ENCODE results near the gene AHCYL2. TPM values are rescaled to one million over a fixed set of nuclear protein-coding genes. Genes with fewer than 3 reads are reported as not detected.

AHCYL2 gene
- total RNA-seq, 1 experiment from 2014 or later = 23.2 TPM

- Histone ChIP-seq H3K27me3 (ENCODE audit: insufficient read depth, low read length) (no peaks in the 10 kb centered on the region), H4K5ac (ENCODE audit: insufficient read length, low read depth, low read length) (no peak overlapping the region), H2AFZ (ENCODE audit: low read length) (no peak overlapping the region), H4K20me1 (ENCODE audit: control insufficient read depth, insufficient read depth, insufficient read length) (no peaks in the 10 kb centered on the region), H2BK20ac (ENCODE audit: low read depth, low read length, poor library complexity, severe bottlenecking) (no peak overlapping the region), H3K4ac (ENCODE audit: low read depth, low read length) (no peak overlapping the region), H3K9ac (ENCODE audit: extremely low read depth, insufficient read length, low read length) (no peak overlapping the region), H3K27ac (ENCODE audit: insufficient read length, low read depth, low read length) (no peak overlapping the region), H3K4me2 (ENCODE audit: insufficient read depth, insufficient read length, low read length) (no peak overlapping the region), H2BK120ac (ENCODE audit: low read depth, low read length, poor library complexity, severe bottlenecking) (no peak overlapping the region), H3K18ac (ENCODE audit: insufficient read length, low read depth, low read length) (no peak overlapping the region), H3K4me1 (ENCODE audit: insufficient read depth, low read length) (no peaks in the 10 kb centered on the region), H3K56ac (ENCODE audit: insufficient read length, low read depth, low read length) (no peak overlapping the region), H3K9me3 (ENCODE audit: control insufficient read depth, low read depth, low read length) (no peaks in the 10 kb centered on the region), H3K23me2 (ENCODE audit: insufficient read length, low read depth, low read length, poor library complexity, severe bottlenecking) (no peaks in the 10 kb centered on the region), H4K91ac (ENCODE audit: insufficient read length, low read depth, low read length) (no peak overlapping the region), H3K14ac (ENCODE audit: insufficient read depth, low read length) (no peak overlapping the region), H2AK5ac (ENCODE audit: insufficient read length, low read length) (no peak overlapping the region), H2BK15ac (ENCODE audit: low read depth, low read length) (no peak overlapping the region), H2BK12ac (ENCODE audit: insufficient read length, low read depth, low read length) (no peak overlapping the region), H2BK5ac (ENCODE audit: insufficient read length, low read length) (no peak overlapping the region), H3K79me2 (ENCODE audit: insufficient read depth, low read length) (no peaks in the 10 kb centered on the region), H4K8ac (replicated peaks; ENCODE audit: insufficient read length, low read depth, low read length) (no peak overlapping the region), H3K23ac (ENCODE audit: insufficient read length, low read depth, low read length) (no peak overlapping the region), H3K79me1 (ENCODE audit: insufficient read depth, low read depth, low read length, poor library complexity, severe bottlenecking) (no peaks in the 10 kb centered on the region), H3T11ph (ENCODE audit: low read length) (no peak overlapping the region)
- WGBS (ENCODE audit: extremely low coverage, insufficient read length, low lambda C conversion rate) = no CpG with 5 or more reads among the region's 14 CpGs
- peaks cover 27 to 68% (median 67%) of the 10 kb centered on the region in 3 experiments for H3K36me3 Mint-ChIP-seq (ENCODE audit: insufficient read depth in 1 of 3, low read depth in 3 of 3)
- H3K27me3 Mint-ChIP-seq (ENCODE audit: low read depth) = no peaks in the 10 kb centered on the region; the same call in 1 of the 2 replicates
- peaks cover 4 to 5% of the 10 kb centered on the region in 2 experiments for H3K4me1 Mint-ChIP-seq
- no peak for DNase-seq
- no peak overlapping the region for H3K4me3 Mint-ChIP-seq
- no peak overlapping the region for H3K27ac Mint-ChIP-seq
- H3K9me3 Mint-ChIP-seq = peaks cover 21 to 26% of the 10 kb centered on the region in 2 experiments
- TF ChIP-seq CTCF (conservative IDR thresholded peaks at IDR 0.05) = no peak
Measured at GRCh38 chr7:129212126-129212525, 12.7 kb upstream of the AHCYL2 start.

Data from H9 (cell line).